GM23248 (cell line): ENCODE data around the gene RNF111. TPM values are rescaled to one million over a fixed set of nuclear protein-coding genes. Genes with fewer than 3 reads are reported as not detected.

ENCODE experiments used
- DNase-seq: peaks from one replicate; pipeline ENCODE4 v3.0.0-alpha.2; 2015
- H2AFZ ChIP-seq: fragments of 200-600 bp; sonication (generic); 2 replicates; pipeline ENCODE4 v1.6.1; 2016; ENCODE audit warnings: antibody characterized with exemption
- H3F3A ChIP-seq: fragments of 200-600 bp; sonication (generic); 2 replicates; pipeline ENCODE4 v1.6.1; 2016; ENCODE audit warnings: mild to moderate bottlenecking, antibody characterized with exemption, mixed run types; ENCODE audit not compliant: insufficient read depth
- H3K27ac ChIP-seq: fragments of 200-600 bp; sonication (generic); 2 replicates; pipeline ENCODE4 v1.5.1; 2016; ENCODE audit warnings: mild to moderate bottlenecking
- H3K27me3 ChIP-seq: fragments of 200-600 bp; sonication (generic); replicated peaks from 2 replicates; pipeline ENCODE4 v1.6.1; 2016; ENCODE audit warnings: mild to moderate bottlenecking; ENCODE audit not compliant: insufficient read depth
- H3K36me3 ChIP-seq: fragments of 200-600 bp; sonication (generic); 2 replicates; pipeline ENCODE4 v1.6.1; 2016; ENCODE audit warnings: low read depth, mild to moderate bottlenecking
- H3K4me1 ChIP-seq: fragments of 200-600 bp; sonication (generic); 2 replicates; pipeline ENCODE4 v1.6.1; 2016; ENCODE audit warnings: mild to moderate bottlenecking; ENCODE audit not compliant: insufficient read depth
- H3K4me2 ChIP-seq: fragments of 200-600 bp; sonication (generic); one replicate; pipeline ENCODE4 v1.6.1; 2016; ENCODE audit warnings: mild to moderate bottlenecking; ENCODE audit not compliant: unreplicated experiment
- H3K4me3 ChIP-seq: fragments of 200-600 bp; sonication (generic); 2 replicates; pipeline ENCODE4 v1.5.1; 2016; ENCODE audit warnings: mild to moderate bottlenecking
- H3K79me2 ChIP-seq: fragments of 200-600 bp; sonication (generic); 2 replicates; pipeline ENCODE4 v1.6.1; 2016; ENCODE audit warnings: mild to moderate bottlenecking; ENCODE audit not compliant: insufficient read depth
- H3K9ac ChIP-seq: fragments of 200-600 bp; sonication (generic); 2 replicates; pipeline ENCODE4 v1.6.1; 2016; ENCODE audit warnings: mild to moderate bottlenecking
- H3K9me2 ChIP-seq: fragments of 200-600 bp; sonication (generic); 2 replicates; pipeline ENCODE4 v1.6.1; 2016; ENCODE audit warnings: mixed run types, mild to moderate bottlenecking, moderate library complexity; ENCODE audit not compliant: insufficient read depth
- H3K9me3 ChIP-seq: fragments of 200-600 bp; sonication (generic); one replicate; pipeline ENCODE4 v1.6.1; 2017; ENCODE audit warnings: low read depth
- H4K20me1 ChIP-seq: fragments of 200-600 bp; sonication (generic); 2 replicates; pipeline ENCODE4 v1.6.0; 2016; ENCODE audit not compliant: insufficient read depth
- EZH2 ChIP-seq: fragments of 200-600 bp; sonication (generic); IDR thresholded peaks from 2 replicates; pipeline ENCODE4 v1.6.1; 2018; ENCODE audit warnings: antibody characterized with exemption, mild to moderate bottlenecking; ENCODE audit not compliant: insufficient read depth, poor library complexity, severe bottlenecking
- EZH2phosphoT487 ChIP-seq: fragments of 200-600 bp; sonication (generic); IDR thresholded peaks from 2 replicates; pipeline ENCODE4 v1.6.1; 2018; ENCODE audit warnings: antibody characterized with exemption, moderate library complexity, mild to moderate bottlenecking, low read depth; ENCODE audit not compliant: insufficient read depth
- WGBS, 2 experiments: methylation state at CpG; one replicate each; pipeline ENCODE4 v1.1.6; 2015 to 2017; ENCODE audit warnings: low lambda C conversion rate in 2 of 2, low coverage in 1 of 2; ENCODE audit errors: missing lambda C conversion rate in 2 of 2; 5-methylcytosine and 5-hydroxymethylcytosine counted together
- in situ Hi-C: fragments of 300-500 bp; cut with MboI; formaldehyde crosslinking; loops from 2 replicates; pipeline ENCODE4 v1.15.0; 2020
- polyA plus RNA-seq: library from polyadenylated mRNA; unstranded; fragments of >200 nt; fragmentation: Nextera tagmentation; extraction: Ambion mirVana; gene quantifications from 2 replicates; pipeline ENCODE4 v1.2.1, GENCODE V29; 2016
- total RNA-seq: library from RNA; depleted of rRNA; stranded (reverse); fragments of >200 nt; shearing (Covaris generic); gene quantifications from 2 replicates; pipeline ENCODE4 v1.2.3, GENCODE V29; 2014

The RNF111 gene
- total and polyA plus RNA-seq, 2 experiments from 2014 or later: 17.8 to 24.4 TPM

DNA sequence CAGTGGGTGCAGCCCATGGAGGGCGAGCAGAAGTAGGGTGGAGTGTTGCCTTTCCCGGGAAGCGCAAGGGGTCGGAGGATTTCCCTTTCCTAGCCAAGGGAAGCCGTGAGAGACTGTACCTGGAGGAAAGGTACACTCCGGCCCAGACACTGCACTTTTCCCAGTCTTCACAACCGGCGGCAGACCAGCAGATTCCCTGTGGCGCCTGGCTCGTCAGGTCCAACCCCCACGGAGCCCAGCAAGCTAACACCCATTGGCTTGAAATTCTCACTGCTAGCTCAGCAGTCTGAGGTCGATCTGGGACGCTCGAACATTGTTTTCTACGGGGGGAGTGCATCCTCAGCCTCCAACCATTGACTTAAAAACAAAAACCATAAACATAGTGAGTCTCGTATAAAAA lies 144.0 kb downstream of the RNF111 start:
- DNase-seq: no peak
- Histone ChIP-seq H3F3A (peaks cover 40% of the 10 kb centered on the region), H3K27ac (no peak overlapping the region), H3K27me3 (no peaks in the 10 kb centered on the region), H3K36me3 (peaks cover 59% of the 10 kb centered on the region), H3K9ac (no peak overlapping the region), H3K9me2 (no peaks in the 10 kb centered on the region), H3K4me3 (no peak overlapping the region), H3K79me2 (peaks cover 52% of the 10 kb centered on the region), H3K4me1 (no peaks in the 10 kb centered on the region), H3K9me3 (no peaks in the 10 kb centered on the region), H3K4me2 (no peak overlapping the region), H2AFZ (no peak overlapping the region), H4K20me1 (no peaks in the 10 kb centered on the region)
- TF ChIP-seq EZH2 (no peak), EZH2phosphoT487 (no peak)
- in situ Hi-C loops: no loop called here
- WGBS, 2 experiments: 98 to 99% methylated on average over 16 of the region's 16 CpGs

DNA sequence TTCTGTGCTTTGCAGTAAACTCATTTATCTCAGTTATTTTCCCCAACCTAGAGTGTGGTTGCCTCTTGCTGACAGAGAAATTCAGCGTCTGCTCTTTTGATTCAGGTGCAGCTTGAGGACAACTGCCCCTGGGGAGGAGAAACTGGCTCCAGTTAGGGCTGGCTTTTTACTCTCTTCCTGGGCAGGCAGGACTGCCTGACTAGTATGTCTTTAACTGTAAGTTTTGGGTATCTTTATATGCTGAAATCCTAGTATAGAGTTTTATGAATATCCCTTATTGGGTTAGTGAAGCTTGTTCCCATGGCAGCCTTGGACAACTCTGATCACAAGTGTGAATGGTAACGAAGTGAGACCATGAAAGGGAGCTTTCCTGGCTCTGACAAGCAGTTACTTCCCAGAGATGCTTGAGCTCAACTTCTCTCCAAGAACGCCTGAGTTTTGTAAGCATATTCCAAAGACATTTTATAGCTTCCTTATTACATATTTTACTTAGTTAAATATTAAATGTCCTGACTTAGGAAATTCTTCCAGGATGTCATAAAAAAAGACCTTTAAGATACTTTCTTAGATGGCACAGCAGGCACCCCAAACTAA lies 144.6 kb downstream of the RNF111 start:
- no peak overlapping the region for H3K4me2 ChIP-seq
- WGBS, 2 experiments: 65 to 68% methylated on average over 3 of the region's 3 CpGs
- no peaks in the 10 kb centered on the region for H3K9me2 ChIP-seq
- no peak overlapping the region for H3K4me3 ChIP-seq
- TF ChIP-seq EZH2 (no peak), EZH2phosphoT487 (no peak)
- no peak for DNase-seq
- H3K9me3 ChIP-seq: no peaks in the 10 kb centered on the region
- peaks cover 34% of the 10 kb centered on the region for H3F3A ChIP-seq
- H3K4me1 ChIP-seq: no peaks in the 10 kb centered on the region
- H3K9ac ChIP-seq: no peak overlapping the region
- no peak overlapping the region for H3K27ac ChIP-seq
- H3K36me3 ChIP-seq: peaks cover 65% of the 10 kb centered on the region
- no peaks in the 10 kb centered on the region for H3K27me3 ChIP-seq
- H4K20me1 ChIP-seq: no peaks in the 10 kb centered on the region
- in situ Hi-C loops: no loop called here
- H2AFZ ChIP-seq: no peak overlapping the region
- H3K79me2 ChIP-seq: peaks cover 52% of the 10 kb centered on the region

DNA sequence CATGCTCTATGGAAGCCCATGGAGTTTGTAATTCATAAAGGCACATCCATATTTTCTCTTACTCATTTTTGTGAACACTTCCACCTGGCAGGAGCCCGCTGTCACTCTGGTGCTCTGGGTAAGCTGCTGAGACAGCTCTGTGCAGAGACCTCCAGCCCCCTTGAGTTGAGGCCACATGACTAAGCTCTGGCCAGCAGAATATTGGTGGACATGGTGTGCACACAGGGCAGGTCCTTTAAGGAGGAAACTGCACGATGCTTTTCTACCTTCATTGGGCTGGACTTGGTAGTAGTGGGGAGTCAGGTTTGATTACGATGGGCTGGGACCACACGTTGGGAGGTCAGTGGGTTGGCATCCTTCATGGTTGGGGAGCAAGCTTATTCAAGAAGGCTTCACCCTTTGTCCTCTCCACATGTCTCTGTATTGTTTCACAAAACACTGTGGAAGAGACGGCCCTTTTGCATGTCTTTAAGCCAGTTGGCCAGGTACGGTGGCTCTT lies 146.5 kb downstream of the RNF111 start:
- H3K4me3 ChIP-seq: no peak overlapping the region
- H3K36me3 ChIP-seq: peaks cover 74% of the 10 kb centered on the region
- peaks cover 29% of the 10 kb centered on the region for H3F3A ChIP-seq
- H3K9ac ChIP-seq: no peak overlapping the region
- H3K9me2 ChIP-seq: no peaks in the 10 kb centered on the region
- DNase-seq: no peak
- WGBS, 2 experiments: 86 to 90% methylated on average over 6 of the region's 6 CpGs
- H3K4me1 ChIP-seq: no peaks in the 10 kb centered on the region
- no peaks in the 10 kb centered on the region for H4K20me1 ChIP-seq
- no peak for TF ChIP-seq EZH2phosphoT487
- H3K9me3 ChIP-seq: no peaks in the 10 kb centered on the region
- no peak overlapping the region for H2AFZ ChIP-seq
- H3K27ac ChIP-seq: no peak overlapping the region
- peaks cover 43% of the 10 kb centered on the region for H3K79me2 ChIP-seq
- in situ Hi-C loops: no loop called here
- no peaks in the 10 kb centered on the region for H3K27me3 ChIP-seq
- H3K4me2 ChIP-seq: no peak overlapping the region

DNA sequence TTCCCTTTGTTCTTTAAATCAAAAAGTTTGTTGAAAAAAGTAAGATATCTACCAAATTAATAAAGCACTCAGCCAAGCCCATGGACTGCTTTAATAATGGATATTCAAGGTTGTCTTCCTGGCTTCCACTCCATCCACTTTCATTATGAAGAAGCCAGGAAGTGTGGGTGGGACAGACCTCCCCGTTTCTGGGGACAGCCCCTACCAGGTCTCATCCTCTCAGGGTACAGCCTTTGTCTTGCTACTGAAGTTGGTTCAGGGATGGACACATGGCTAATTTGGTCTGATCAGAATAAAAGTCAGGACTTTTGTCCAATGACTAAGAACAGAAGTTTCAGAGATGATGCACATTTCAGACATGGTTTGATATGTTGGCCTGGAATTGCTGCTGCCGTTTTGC lies 150.1 kb downstream of the RNF111 start:
- DNase-seq: no peak
- Histone ChIP-seq H3K9ac (no peak overlapping the region), H2AFZ (no peak overlapping the region), H3K4me3 (no peak overlapping the region), H3K4me1 (no peaks in the 10 kb centered on the region), H3K79me2 (peaks cover 7% of the 10 kb centered on the region), H3F3A (peaks cover 24% of the 10 kb centered on the region; the same call in 1 of the 2 replicates), H3K9me2 (no peaks in the 10 kb centered on the region), H4K20me1 (no peaks in the 10 kb centered on the region), H3K27ac (no peak overlapping the region), H3K4me2 (no peak overlapping the region), H3K9me3 (no peaks in the 10 kb centered on the region), H3K36me3 (peaks cover 50% of the 10 kb centered on the region), H3K27me3 (no peaks in the 10 kb centered on the region)
- in situ Hi-C loops: no loop called here
- 36 to 72% methylated on average over 2 of the region's 2 CpGs for WGBS, 2 experiments
- no peak for TF ChIP-seq EZH2phosphoT487
- no peak for TF ChIP-seq EZH2

DNA sequence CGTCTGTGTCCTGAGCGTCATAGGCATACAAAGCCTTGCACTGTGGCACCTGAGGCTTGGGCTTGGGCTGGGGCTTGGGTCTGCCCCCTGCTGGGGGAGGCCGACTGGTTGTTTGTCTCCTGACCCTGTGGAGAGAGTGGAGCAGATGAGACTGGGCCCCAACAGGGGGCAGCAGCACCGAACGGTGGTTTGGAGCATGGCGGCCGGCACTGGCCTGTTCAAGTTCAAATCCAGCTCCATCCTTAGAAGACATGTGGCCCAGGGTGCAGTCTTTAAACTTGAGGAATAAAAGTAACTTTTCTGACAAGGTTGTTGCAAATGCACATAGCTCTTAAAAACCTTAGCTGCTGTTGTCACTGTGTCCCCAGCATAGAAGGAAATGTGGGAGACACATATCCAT lies 150.8 kb downstream of the RNF111 start:
- 63 to 75% methylated on average over 7 of the region's 7 CpGs for WGBS, 2 experiments
- DNase-seq: peak; percentile 60
- Histone ChIP-seq H3K9ac (no peak overlapping the region), H3K27me3 (no peaks in the 10 kb centered on the region), H4K20me1 (no peaks in the 10 kb centered on the region), H3K27ac (no peak overlapping the region), H2AFZ (no peak overlapping the region), H3K79me2 (peaks cover under 1% of the 10 kb centered on the region), H3K4me3 (no peak overlapping the region), H3K9me3 (no peaks in the 10 kb centered on the region), H3F3A (peaks cover 22% of the 10 kb centered on the region; the same call in 1 of the 2 replicates), H3K9me2 (no peaks in the 10 kb centered on the region), H3K36me3 (peaks cover 44% of the 10 kb centered on the region), H3K4me1 (no peaks in the 10 kb centered on the region), H3K4me2 (no peak overlapping the region)
- TF ChIP-seq EZH2phosphoT487 (no peak), EZH2 (no peak)
- in situ Hi-C loops: no loop called here
